Colonic mucosa (tissue), 4 donors: ENCODE results near the gene EXD3. TPM values are rescaled to one million over a fixed set of nuclear protein-coding genes. Genes with fewer than 3 reads are reported as not detected.
"Not testable (repeated sequence)": the region's sequence is repeated elsewhere in the genome, so short reads cannot be mapped to it uniquely, and the experiment has no call there.

ENCODE experiments used
- DNase-seq: peaks from one replicate; pipeline ENCODE4 v3.0.0-alpha.2; 2020
- H3K27ac ChIP-seq: fragments of 200-600 bp; one replicate; pipeline ENCODE4 v1.8.0; 2021
- H3K27me3 ChIP-seq: fragments of 200-600 bp; one replicate; pipeline ENCODE4 v1.8.0; 2021
- H3K36me3 ChIP-seq: fragments of 200-600 bp; one replicate; pipeline ENCODE4 v1.8.0; 2021
- H3K4me1 ChIP-seq: fragments of 200-600 bp; one replicate; pipeline ENCODE4 v1.8.0; 2021; ENCODE audit warnings: mild to moderate bottlenecking
- H3K4me3 ChIP-seq: fragments of 200-600 bp; one replicate; pipeline ENCODE4 v1.8.0; 2021
- H3K9ac ChIP-seq, 2 donors: one replicate each; pipeline ENCODE4 v1.7.0; 2013; ENCODE audit warnings: control low read depth in 2 of 2, low read depth in 2 of 2, low read length in 2 of 2
- H3K9me3 ChIP-seq: fragments of 200-600 bp; one replicate; pipeline ENCODE4 v1.8.0; 2021
- intact Hi-C: fragments of 100-400 bp; cut with DNase I; formaldehyde crosslinking; loops from one replicate; pipeline ENCODE4 v1.14.1; 2022
- total RNA-seq, 2 donors: library from RNA; stranded (reverse); fragmentation: NEBNext Ultra II Directional in 1 of 2; extraction: Animal tissue kit (Norgen Biotek cat#: 25700) in 1 of 2; gene quantifications; one replicate each; pipeline ENCODE4 v1.2.1, GENCODE V29; 2021
- TF ChIP-seq, protein P1 (sequence below): fragments of 200-600 bp; IDR thresholded peaks from one replicate; pipeline ENCODE4 v1.8.0; 2022; ENCODE audit warnings: antibody characterized with exemption, mild to moderate bottlenecking
- donor health status: healthy.
- donor health status: DM: no; HTN: no; CAD: no.
- donor health status: DM: no; HTN: no; CAD: no.

The EXD3 gene
- total RNA-seq, result 10 to 100 TPM; 34.9 to 36.4 TPM

- intact Hi-C loops, result no loop called here
- TF ChIP-seq, protein P1, sequence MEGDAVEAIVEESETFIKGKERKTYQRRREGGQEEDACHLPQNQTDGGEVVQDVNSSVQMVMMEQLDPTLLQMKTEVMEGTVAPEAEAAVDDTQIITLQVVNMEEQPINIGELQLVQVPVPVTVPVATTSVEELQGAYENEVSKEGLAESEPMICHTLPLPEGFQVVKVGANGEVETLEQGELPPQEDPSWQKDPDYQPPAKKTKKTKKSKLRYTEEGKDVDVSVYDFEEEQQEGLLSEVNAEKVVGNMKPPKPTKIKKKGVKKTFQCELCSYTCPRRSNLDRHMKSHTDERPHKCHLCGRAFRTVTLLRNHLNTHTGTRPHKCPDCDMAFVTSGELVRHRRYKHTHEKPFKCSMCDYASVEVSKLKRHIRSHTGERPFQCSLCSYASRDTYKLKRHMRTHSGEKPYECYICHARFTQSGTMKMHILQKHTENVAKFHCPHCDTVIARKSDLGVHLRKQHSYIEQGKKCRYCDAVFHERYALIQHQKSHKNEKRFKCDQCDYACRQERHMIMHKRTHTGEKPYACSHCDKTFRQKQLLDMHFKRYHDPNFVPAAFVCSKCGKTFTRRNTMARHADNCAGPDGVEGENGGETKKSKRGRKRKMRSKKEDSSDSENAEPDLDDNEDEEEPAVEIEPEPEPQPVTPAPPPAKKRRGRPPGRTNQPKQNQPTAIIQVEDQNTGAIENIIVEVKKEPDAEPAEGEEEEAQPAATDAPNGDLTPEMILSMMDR, result peak; percentile 19
- Histone ChIP-seq H3K27ac (peak within 1 kb of the TSS; percentile 86), H3K4me3 (peak within 1 kb of the TSS; percentile 98), H3K36me3 (no peaks in the 10 kb centered on the region), H3K27me3 (no peaks in the 10 kb centered on the region), H3K4me1 (no peaks in the 10 kb centered on the region), H3K9ac (peak within 1 kb of the TSS; percentile 94 to 99), H3K9me3 (no peaks in the 10 kb centered on the region)
- peak; percentile 96 for DNase-seq
Observed at GRCh38 chr9:137422604-137423513, at the start of gene EXD3, which contains the start of gene NOXA1. EXD3 (minus strand) TSS chr9:137423162; CDS start chr9:137395357, 27,805 bp downstream. NOXA1 (plus strand) TSS chr9:137423393; CDS start chr9:137423530, 137 bp downstream.

GRCh38 chr9:137470785-137471184 lies 47.8 kb upstream of the EXD3 start:
- H3K36me3 ChIP-seq, result no peaks in the 10 kb centered on the region
- intact Hi-C loops, result no loop called here
- TF ChIP-seq, protein P1, result no peak
- no peak overlapping the region for H3K27ac ChIP-seq
- H3K27me3 ChIP-seq, result no peaks in the 10 kb centered on the region
- no peaks in the 10 kb centered on the region for H3K4me1 ChIP-seq
- no peak overlapping the region for H3K4me3 ChIP-seq
- no peak overlapping the region for H3K9ac ChIP-seq
- DNase-seq, result no peak
- no peaks in the 10 kb centered on the region for H3K9me3 ChIP-seq

DNA sequence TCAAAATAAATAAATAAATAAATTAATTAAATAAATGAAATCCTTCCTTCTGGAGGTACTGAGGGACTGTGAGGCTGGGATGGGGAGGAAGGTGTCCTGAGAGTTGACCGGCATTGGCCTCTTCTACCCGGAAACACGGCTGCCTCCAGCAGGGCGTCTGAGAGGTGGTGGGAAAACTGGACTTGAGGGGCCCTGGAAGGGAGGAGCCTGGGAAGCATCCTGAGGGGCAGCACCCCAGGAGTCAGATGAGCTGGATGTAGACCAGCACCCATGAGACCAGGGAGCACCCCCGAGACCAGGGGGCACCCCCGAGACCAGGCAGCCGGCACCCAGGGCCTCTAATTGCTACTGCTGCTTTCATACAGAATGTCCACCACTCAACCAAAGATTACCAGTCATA lies 44.9 kb upstream of the EXD3 start:
- no peaks in the 10 kb centered on the region for H3K27me3 ChIP-seq
- H3K9me3 ChIP-seq, result no peaks in the 10 kb centered on the region
- H3K4me1 ChIP-seq, result no peaks in the 10 kb centered on the region
- no peak overlapping the region for H3K4me3 ChIP-seq
- intact Hi-C loops, result no loop called here
- no peak overlapping the region for H3K9ac ChIP-seq
- DNase-seq, result no peak
- TF ChIP-seq, protein P1, result no peak
- no peak overlapping the region for H3K27ac ChIP-seq
- H3K36me3 ChIP-seq, result no peaks in the 10 kb centered on the region

DNA sequence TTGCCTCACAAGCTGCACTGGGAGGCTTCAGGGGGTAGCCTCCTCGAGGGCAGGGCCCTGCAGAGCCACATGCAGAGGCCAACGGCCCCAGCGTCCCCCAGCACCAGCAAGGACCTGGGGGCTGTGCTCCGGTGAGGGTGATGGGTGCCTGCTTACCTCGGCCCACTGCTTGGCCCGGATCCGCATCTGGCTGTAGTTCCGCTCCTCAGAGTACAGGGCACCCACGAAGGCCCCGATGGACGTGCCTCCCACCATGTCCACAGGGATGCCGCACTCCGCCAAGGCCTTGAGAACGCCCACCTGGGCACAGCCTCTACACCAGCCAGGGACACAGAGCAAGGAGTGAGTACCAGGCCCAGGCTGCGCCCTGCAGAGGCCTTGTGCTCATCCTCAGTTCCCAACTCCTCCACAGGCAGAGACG lies 44.2 kb upstream of the EXD3 start:
- TF ChIP-seq, protein P1, result no peak
- no peak for DNase-seq
- Histone ChIP-seq H3K27ac (no peak overlapping the region), H3K27me3 (no peaks in the 10 kb centered on the region), H3K9me3 (no peaks in the 10 kb centered on the region), H3K4me1 (no peaks in the 10 kb centered on the region), H3K9ac (no peak overlapping the region), H3K36me3 (no peaks in the 10 kb centered on the region), H3K4me3 (no peak overlapping the region)
- intact Hi-C loops, result no loop called here

DNA sequence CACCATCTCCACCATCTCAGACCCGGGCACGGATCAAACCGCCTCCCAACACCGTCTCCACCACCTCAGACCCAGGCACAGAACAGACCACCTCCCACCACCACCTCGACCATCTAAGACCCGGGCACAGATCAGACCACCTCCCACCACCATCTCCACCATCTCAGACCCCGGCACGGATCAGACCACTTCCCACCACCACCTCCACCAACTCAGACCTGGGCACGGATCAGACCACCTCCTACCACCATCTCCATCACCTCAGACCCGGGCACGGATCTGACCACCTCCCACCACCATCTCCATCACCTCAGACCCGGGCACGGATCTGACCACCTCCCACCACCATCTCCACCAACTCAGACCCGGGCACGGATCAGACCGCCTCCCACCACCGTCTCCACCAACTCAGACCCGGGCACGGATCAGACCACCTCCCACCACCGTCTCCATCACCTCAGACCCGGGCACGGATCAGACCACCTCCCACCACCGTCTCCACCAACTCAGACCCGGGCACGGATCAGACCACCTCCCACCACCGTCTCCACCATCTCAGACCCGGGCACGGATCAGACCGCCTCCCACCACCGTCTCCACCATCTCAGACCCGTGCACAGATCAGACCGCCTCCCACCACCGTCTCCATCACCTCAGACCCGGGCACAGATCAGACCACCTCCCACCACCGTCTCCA lies 43.6 kb upstream of the EXD3 start:
- H3K27me3 ChIP-seq, H3K9ac ChIP-seq, DNase-seq: not testable (repeated sequence)

More for the DNA sequence above, 43.6 kb upstream of the EXD3 start:
- H3K27ac ChIP-seq, H3K4me3 ChIP-seq, H3K36me3 ChIP-seq, intact Hi-C loops, H3K9me3 ChIP-seq, H3K4me1 ChIP-seq: not testable (repeated sequence)
